Glutamatergic neuron (in vitro differentiated cells): ENCODE data around the gene LRRC8C. TPM values are rescaled to one million over a fixed set of nuclear protein-coding genes. Genes with fewer than 3 reads are reported as not detected.
A peak's percentile ranks its signal among the peaks of the same experiment; 100 is the strongest.

ENCODE experiments used
- DNase-seq: peaks from one replicate; pipeline ENCODE4 v3.0.0; 2022
- H3K27ac Mint-ChIP-seq: one replicate; pipeline ENCODE4 v1.8.0; 2020; ENCODE audit warnings: mild to moderate bottlenecking, mixed read lengths, inconsistent platforms; ENCODE audit not compliant: unreplicated experiment
- H3K27me3 Mint-ChIP-seq: one replicate; pipeline ENCODE4 v1.8.0; 2020; ENCODE audit warnings: mild to moderate bottlenecking, moderate library complexity, mixed read lengths, inconsistent platforms; ENCODE audit not compliant: unreplicated experiment
- H3K36me3 Mint-ChIP-seq: one replicate; pipeline ENCODE4 v1.8.0; 2020; ENCODE audit warnings: mild to moderate bottlenecking, mixed read lengths, inconsistent platforms; ENCODE audit not compliant: unreplicated experiment
- H3K4me1 Mint-ChIP-seq: one replicate; pipeline ENCODE4 v1.8.0; 2020; ENCODE audit warnings: mild to moderate bottlenecking, low read depth, mixed read lengths, inconsistent platforms; ENCODE audit not compliant: unreplicated experiment
- H3K4me3 Mint-ChIP-seq: one replicate; pipeline ENCODE4 v1.8.0; 2020; ENCODE audit warnings: mild to moderate bottlenecking, mixed read lengths, inconsistent platforms; ENCODE audit not compliant: unreplicated experiment
- H3K9me3 Mint-ChIP-seq: one replicate; pipeline ENCODE4 v1.8.0; 2020; ENCODE audit warnings: mild to moderate bottlenecking, moderate library complexity, mixed read lengths, inconsistent platforms; ENCODE audit not compliant: unreplicated experiment
- total RNA-seq: library from RNA; stranded (reverse); fragmentation: NEBNext Ultra II Directional; extraction: Animal tissue kit (Norgen Biotek cat#: 25700); gene quantifications from one replicate; pipeline ENCODE4 v1.2.1, GENCODE V29; 2021; ENCODE audit not compliant: unreplicated experiment
- TF ChIP-seq, protein P1 (sequence below): fragments of 200-600 bp; sonication (generic); IDR thresholded peaks from one replicate; pipeline ENCODE4 v1.5.0; 2021; ENCODE audit not compliant: partially characterized antibody, unreplicated experiment

Gene LRRC8C
- total RNA-seq, 1 donor from 2014 or later: 2.6 TPM

- Mint-ChIP-seq H3K4me1 (peaks cover 22% of the 10 kb centered on the region), H3K36me3 (peaks cover 3% of the 10 kb centered on the region), H3K27me3 (peaks cover 8% of the 10 kb centered on the region), H3K27ac (no peak overlapping the region), H3K4me3 (no peak overlapping the region), H3K9me3 (peaks cover 5% of the 10 kb centered on the region)
- DNase-seq: no peak
- TF ChIP-seq, protein P1, sequence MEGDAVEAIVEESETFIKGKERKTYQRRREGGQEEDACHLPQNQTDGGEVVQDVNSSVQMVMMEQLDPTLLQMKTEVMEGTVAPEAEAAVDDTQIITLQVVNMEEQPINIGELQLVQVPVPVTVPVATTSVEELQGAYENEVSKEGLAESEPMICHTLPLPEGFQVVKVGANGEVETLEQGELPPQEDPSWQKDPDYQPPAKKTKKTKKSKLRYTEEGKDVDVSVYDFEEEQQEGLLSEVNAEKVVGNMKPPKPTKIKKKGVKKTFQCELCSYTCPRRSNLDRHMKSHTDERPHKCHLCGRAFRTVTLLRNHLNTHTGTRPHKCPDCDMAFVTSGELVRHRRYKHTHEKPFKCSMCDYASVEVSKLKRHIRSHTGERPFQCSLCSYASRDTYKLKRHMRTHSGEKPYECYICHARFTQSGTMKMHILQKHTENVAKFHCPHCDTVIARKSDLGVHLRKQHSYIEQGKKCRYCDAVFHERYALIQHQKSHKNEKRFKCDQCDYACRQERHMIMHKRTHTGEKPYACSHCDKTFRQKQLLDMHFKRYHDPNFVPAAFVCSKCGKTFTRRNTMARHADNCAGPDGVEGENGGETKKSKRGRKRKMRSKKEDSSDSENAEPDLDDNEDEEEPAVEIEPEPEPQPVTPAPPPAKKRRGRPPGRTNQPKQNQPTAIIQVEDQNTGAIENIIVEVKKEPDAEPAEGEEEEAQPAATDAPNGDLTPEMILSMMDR: no peak
Measured at GRCh38 chr1:89610457-89611011, 22.4 kb upstream of the LRRC8C start.

DNA sequence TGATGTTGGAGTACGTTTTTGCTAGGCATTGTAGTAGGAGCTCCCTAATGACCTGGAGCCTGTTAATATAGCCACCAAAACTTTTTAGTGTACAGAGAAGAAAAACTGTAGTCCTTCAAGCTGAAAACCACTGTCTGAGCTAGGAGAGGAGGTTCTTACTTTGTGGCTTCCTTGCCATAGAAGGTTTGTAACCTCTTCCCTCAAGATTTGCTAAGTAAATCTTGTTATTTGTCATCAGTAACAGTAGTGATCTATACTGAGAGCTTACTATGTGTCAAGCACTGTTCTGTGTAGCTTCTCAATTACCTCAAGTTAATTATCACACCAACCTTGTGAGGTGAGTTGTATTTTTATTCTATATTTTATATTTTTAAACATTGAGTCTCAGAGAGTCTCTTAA, 21.2 kb upstream of the LRRC8C start:
- Mint-ChIP-seq H3K27me3 (peaks cover 6% of the 10 kb centered on the region), H3K4me3 (no peak overlapping the region)
- TF ChIP-seq, protein P1: no peak

GRCh38 chr1:89613928-89614327, 19.0 kb upstream of the LRRC8C start:
- DNase-seq: no peak
- Mint-ChIP-seq H3K9me3 (peaks cover 4% of the 10 kb centered on the region), H3K27ac (no peak overlapping the region), H3K4me3 (no peak overlapping the region), H3K4me1 (peaks cover 2% of the 10 kb centered on the region), H3K36me3 (peaks cover 3% of the 10 kb centered on the region), H3K27me3 (peaks cover 4% of the 10 kb centered on the region)
- TF ChIP-seq, protein P1: no peak

More for the DNA sequence above, 21.2 kb upstream of the LRRC8C start:
- Mint-ChIP-seq H3K9me3 (peaks cover 5% of the 10 kb centered on the region), H3K4me1 (peaks cover 18% of the 10 kb centered on the region), H3K36me3 (peaks cover 3% of the 10 kb centered on the region), H3K27ac (no peak overlapping the region)
- DNase-seq: no peak

DNA sequence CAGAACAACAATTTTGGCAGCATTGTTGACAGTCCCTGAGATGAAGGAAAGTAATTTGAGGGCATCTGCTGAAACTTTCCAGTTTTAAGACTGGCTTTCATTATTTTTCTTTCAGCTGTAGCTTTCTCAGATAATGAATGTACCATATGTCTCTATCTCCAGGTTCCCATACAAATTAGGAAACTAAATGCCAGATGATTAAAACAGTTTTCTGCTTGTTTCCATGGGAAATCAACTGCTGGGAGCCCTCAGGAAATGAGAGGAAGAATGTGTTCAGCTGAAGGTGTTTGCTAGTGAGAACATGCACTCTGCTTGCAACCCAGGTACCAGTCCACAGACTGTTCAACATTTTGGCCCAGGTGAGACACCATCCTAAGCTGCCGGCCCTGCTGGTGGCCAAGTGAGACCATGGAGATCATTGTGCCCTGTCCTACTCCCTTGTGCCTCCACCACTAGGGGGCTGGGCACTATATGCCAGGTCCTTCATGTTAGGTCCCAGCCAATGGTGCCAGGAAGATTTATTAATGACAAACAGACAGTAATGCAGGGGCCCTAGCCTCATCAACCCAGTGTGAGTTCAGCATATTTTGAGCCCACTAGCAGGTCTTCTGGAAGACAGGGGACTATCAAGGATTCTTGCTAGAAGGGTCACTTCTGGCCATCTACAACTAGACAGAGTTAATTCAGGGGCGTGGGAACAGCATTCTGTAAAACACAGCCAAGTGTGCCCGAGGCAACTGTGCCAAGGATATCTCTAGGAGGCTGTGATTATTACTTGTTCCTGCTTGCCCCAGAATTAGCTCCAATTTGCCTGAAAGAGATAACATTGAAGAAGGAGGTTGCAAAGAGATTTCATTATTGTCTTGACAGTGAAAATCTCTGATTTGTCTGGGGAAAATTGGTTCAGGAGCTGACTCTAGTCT, 17.0 kb upstream of the LRRC8C start:
- no peak for DNase-seq
- Mint-ChIP-seq H3K27ac (no peak overlapping the region), H3K27me3 (peaks cover 3% of the 10 kb centered on the region), H3K36me3 (peaks cover 1% of the 10 kb centered on the region), H3K4me1 (peaks cover under 1% of the 10 kb centered on the region), H3K9me3 (peaks cover 4% of the 10 kb centered on the region), H3K4me3 (no peak overlapping the region)
- TF ChIP-seq, protein P1: peak; percentile 20
